ENCODE measurements around the gene SLC44A4.
"Not testable (repeated sequence)": the region's sequence is repeated elsewhere in the genome, so short reads cannot be mapped to it uniquely, and the experiment has no call there.

DNA sequence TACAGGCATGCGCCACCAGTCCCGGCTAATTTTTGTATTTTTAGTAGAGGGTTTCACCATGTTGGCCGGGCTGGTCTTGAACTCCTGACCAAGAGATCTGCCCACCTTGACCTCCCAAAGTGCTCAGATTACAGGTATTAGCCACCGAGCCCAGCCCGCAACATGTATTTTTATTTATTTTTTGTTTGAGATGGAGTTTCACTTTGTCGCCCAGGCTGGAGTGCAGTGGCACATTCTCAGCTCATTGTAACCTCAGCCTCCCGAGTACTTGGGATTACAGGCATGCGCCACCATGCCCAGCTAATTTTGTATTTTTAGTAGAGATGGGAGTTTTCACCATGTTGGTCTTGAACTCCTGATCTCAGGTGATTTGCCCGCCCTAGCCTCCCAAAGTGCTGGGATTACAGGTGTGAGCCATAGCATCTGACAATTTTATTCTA, 40.7 kb downstream of the SLC44A4 start:
- TF ChIP-seq, protein P1, sequence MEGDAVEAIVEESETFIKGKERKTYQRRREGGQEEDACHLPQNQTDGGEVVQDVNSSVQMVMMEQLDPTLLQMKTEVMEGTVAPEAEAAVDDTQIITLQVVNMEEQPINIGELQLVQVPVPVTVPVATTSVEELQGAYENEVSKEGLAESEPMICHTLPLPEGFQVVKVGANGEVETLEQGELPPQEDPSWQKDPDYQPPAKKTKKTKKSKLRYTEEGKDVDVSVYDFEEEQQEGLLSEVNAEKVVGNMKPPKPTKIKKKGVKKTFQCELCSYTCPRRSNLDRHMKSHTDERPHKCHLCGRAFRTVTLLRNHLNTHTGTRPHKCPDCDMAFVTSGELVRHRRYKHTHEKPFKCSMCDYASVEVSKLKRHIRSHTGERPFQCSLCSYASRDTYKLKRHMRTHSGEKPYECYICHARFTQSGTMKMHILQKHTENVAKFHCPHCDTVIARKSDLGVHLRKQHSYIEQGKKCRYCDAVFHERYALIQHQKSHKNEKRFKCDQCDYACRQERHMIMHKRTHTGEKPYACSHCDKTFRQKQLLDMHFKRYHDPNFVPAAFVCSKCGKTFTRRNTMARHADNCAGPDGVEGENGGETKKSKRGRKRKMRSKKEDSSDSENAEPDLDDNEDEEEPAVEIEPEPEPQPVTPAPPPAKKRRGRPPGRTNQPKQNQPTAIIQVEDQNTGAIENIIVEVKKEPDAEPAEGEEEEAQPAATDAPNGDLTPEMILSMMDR (conservative IDR thresholded peaks at IDR 0.05 in 1 of 2, IDR thresholded peaks at IDR 0.05 in 1 of 2; ENCODE audit: extremely low read depth in 1 of 2, insufficient read depth in 1 of 2, low read depth in 1 of 2, low read length in 2 of 2), result not testable (repeated sequence)
- not testable (repeated sequence) for TF ChIP-seq EZH2 (IDR thresholded peaks at IDR 0.05; ENCODE audit: borderline replicate concordance, low read length)

Measured in mammary epithelial cell (primary cell).